HCT116 (cell line): ENCODE data around the gene NALF2. TPM values are rescaled to one million over a fixed set of nuclear protein-coding genes. Genes with fewer than 3 reads are reported as not detected.

Experiments used
- total RNA-seq: library from RNA; stranded (reverse); gene quantifications from one replicate; pipeline ENCODE4 v1.2.1, GENCODE V29; 2021; ENCODE audit not compliant: unreplicated experiment

The NALF2 gene
- total RNA-seq, 1 experiment from 2014 or later = 8.7 TPM

Other genes starting within 250 kb of the NALF2 start
- 5.2 TPM for gene EDA, start 111.8 kb downstream of the NALF2 start, total RNA-seq